IMR-90 (cell line): ENCODE measurements around the gene MAP7D1. TPM values are rescaled to one million over a fixed set of nuclear protein-coding genes. Genes with fewer than 3 reads are reported as not detected.

Experiments used
- ATAC-seq: fragments of 200-7000 bp; cut with Tn5 transposase; 2 replicates; pipeline ENCODE4 v1.9.1; 2020; ENCODE audit warnings: low read depth, mild to moderate bottlenecking, moderate library complexity
- BruUV-seq: library from RNA; stranded (reverse); fragments of 400-500 nt; replicated peaks from 2 replicates; lab custom pipeline; 2021; lab: Mats Ljungman, UMichigan
- CTCF ChIA-PET: fragments of 300-600 bp; formaldehyde crosslinking; extraction: SDS; loops from one replicate; lab custom pipeline; 2021; ENCODE audit warnings: antibody characterized with exemption; lab: Yijun Ruan, JAX
- POLR2A ChIA-PET: fragments of 300-600 bp; sonication (Branson Sonifier 250); formaldehyde crosslinking; loops from one replicate; lab custom pipeline; 2022; ENCODE audit warnings: antibody characterized with exemption; ENCODE audit not compliant: unreplicated experiment; lab: Charles Lee
- DNase-seq: peaks from one replicate; pipeline ENCODE4 v3.0.0; 2013
- H2AFZ ChIP-seq: replicated peaks from 2 replicates; pipeline ENCODE3; 2013; ENCODE audit warnings: low read length, mild to moderate bottlenecking; ENCODE audit not compliant: poor library complexity
- H2AK5ac ChIP-seq: 2 replicates; pipeline ENCODE4 v1.6.1; 2013; ENCODE audit warnings: low read depth, low read length, inconsistent platforms
- H2AK9ac ChIP-seq: replicated peaks from 2 replicates; pipeline ENCODE3; 2013; ENCODE audit warnings: mild to moderate bottlenecking, low read depth, low read length, moderate library complexity; ENCODE audit not compliant: poor library complexity
- H2BK120ac ChIP-seq: 2 replicates; pipeline ENCODE4 v1.6.1; 2013; ENCODE audit warnings: low read depth, low read length, inconsistent platforms
- H2BK15ac ChIP-seq: 3 replicates; pipeline ENCODE4 v1.6.1; 2013; ENCODE audit warnings: low read depth, low read length, inconsistent platforms
- H2BK20ac ChIP-seq: 2 replicates; pipeline ENCODE4 v1.6.1; 2013; ENCODE audit warnings: low read depth, mild to moderate bottlenecking, inconsistent platforms, low read length, moderate library complexity
- H2BK5ac ChIP-seq: 2 replicates; pipeline ENCODE4 v1.6.1; 2013; ENCODE audit warnings: mild to moderate bottlenecking, low read depth, low read length, inconsistent platforms; ENCODE audit not compliant: poor library complexity, severe bottlenecking
- H3K14ac ChIP-seq: replicated peaks from 2 replicates; pipeline ENCODE4 v1.6.1; 2013; ENCODE audit warnings: low read depth, low read length, inconsistent platforms
- H3K18ac ChIP-seq: 2 replicates; pipeline ENCODE4 v1.6.1; 2013; ENCODE audit warnings: low read depth, low read length, control low read depth
- H3K23ac ChIP-seq: 2 replicates; pipeline ENCODE4 v1.6.1; 2013; ENCODE audit warnings: low read depth, low read length, inconsistent platforms
- H3K27ac ChIP-seq: 2 replicates; pipeline ENCODE4 v1.5.1; 2013; ENCODE audit warnings: mild to moderate bottlenecking, control low read depth, low read length; ENCODE audit not compliant: insufficient read depth
- H3K27me3 ChIP-seq: 2 replicates; pipeline ENCODE4 v1.6.1; 2013; ENCODE audit warnings: low read length; ENCODE audit not compliant: control insufficient read depth, insufficient read depth
- H3K36me3 ChIP-seq: 2 replicates; pipeline ENCODE4 v1.6.1; 2013; ENCODE audit warnings: low read length, mixed read lengths; ENCODE audit not compliant: control insufficient read depth, insufficient read depth
- H3K4ac ChIP-seq: 2 replicates; pipeline ENCODE4 v1.6.1; 2013; ENCODE audit warnings: low read depth, low read length, inconsistent platforms
- H3K4me1 ChIP-seq: 2 replicates; pipeline ENCODE4 v1.6.1; 2013; ENCODE audit warnings: low read length, mixed read lengths; ENCODE audit not compliant: control insufficient read depth, insufficient read depth
- H3K4me2 ChIP-seq: 2 replicates; pipeline ENCODE4 v1.6.1; 2013; ENCODE audit warnings: low read depth, mild to moderate bottlenecking, control low read depth, low read length, moderate library complexity
- H3K4me3 ChIP-seq: 2 replicates; pipeline ENCODE4 v1.5.1; 2013; ENCODE audit warnings: low read depth, mild to moderate bottlenecking, control low read depth, low read length, moderate library complexity; ENCODE audit not compliant: insufficient read depth
- H3K56ac ChIP-seq: 2 replicates; pipeline ENCODE4 v1.6.1; 2013; ENCODE audit warnings: low read length, inconsistent platforms; ENCODE audit not compliant: insufficient read depth; ENCODE audit errors: extremely low read depth
- H3K79me1 ChIP-seq, 2 experiments: 2 replicates each; pipeline ENCODE4 v1.6.1; 2013; ENCODE audit warnings: low read length in 2 of 2, inconsistent platforms in 1 of 2, low read depth in 1 of 2
- H3K9ac ChIP-seq: 2 replicates; pipeline ENCODE4 v1.6.1; 2013; ENCODE audit warnings: low read depth, low read length, control low read depth
- H3K9me1 ChIP-seq: 2 replicates; pipeline ENCODE4 v1.6.1; 2013; ENCODE audit warnings: low read length, inconsistent platforms; ENCODE audit not compliant: insufficient read depth
- H3K9me3 ChIP-seq: 2 replicates; pipeline ENCODE4 v1.6.1; 2013; ENCODE audit warnings: low read length; ENCODE audit not compliant: control insufficient read depth, insufficient read depth
- H4K20me1 ChIP-seq: 2 replicates; pipeline ENCODE4 v1.6.1; 2013; ENCODE audit warnings: low read length, inconsistent platforms; ENCODE audit not compliant: insufficient read depth
- H4K5ac ChIP-seq: 2 replicates; pipeline ENCODE4 v1.6.1; 2013; ENCODE audit warnings: mild to moderate bottlenecking, low read depth, low read length, control low read depth
- H4K8ac ChIP-seq, 2 experiments: 2 replicates each; pipeline ENCODE4 v1.6.1; 2013; ENCODE audit warnings: low read depth in 2 of 2, low read length in 2 of 2, control low read depth in 1 of 2, inconsistent platforms in 1 of 2
- H4K91ac ChIP-seq: 2 replicates; pipeline ENCODE4 v1.6.1; 2013; ENCODE audit warnings: low read depth, low read length, inconsistent platforms; ENCODE audit not compliant: insufficient read depth
- BHLHE40 ChIP-seq: fragments of 150-350 bp; IDR thresholded peaks from 2 replicates; pipeline ENCODE4 v1.6.1; 2016; ENCODE audit warnings: mild to moderate bottlenecking, low read depth, low read length
- CEBPB ChIP-seq: IDR thresholded peaks from 2 replicates; pipeline ENCODE4 v1.6.1; 2012; ENCODE audit warnings: low read depth, low read length, improper control_type of control experiment
- CHD1 ChIP-seq: IDR thresholded peaks from 2 replicates; pipeline ENCODE4 v1.6.1; 2012; ENCODE audit warnings: low read depth, low read length, improper control_type of control experiment
- FOS ChIP-seq: fragments of 150-350 bp; IDR thresholded peaks from 2 replicates; pipeline ENCODE4 v1.6.1; 2016; ENCODE audit warnings: low read depth, low read length
- MAFK ChIP-seq: IDR thresholded peaks from 2 replicates; pipeline ENCODE4 v1.6.1; 2012; ENCODE audit warnings: low read depth, low read length, improper control_type of control experiment
- MAZ ChIP-seq: IDR thresholded peaks from 2 replicates; pipeline ENCODE4 v1.6.1; 2012; ENCODE audit warnings: low read depth, mild to moderate bottlenecking, low read length, improper control_type of control experiment, moderate library complexity, borderline replicate concordance
- MXI1 ChIP-seq: IDR thresholded peaks from 2 replicates; pipeline ENCODE4 v1.6.1; 2012; ENCODE audit warnings: low read depth, mild to moderate bottlenecking, low read length, moderate library complexity, borderline replicate concordance
- NFE2L2 ChIP-seq: fragments of 150-350 bp; IDR thresholded peaks from 2 replicates; pipeline ENCODE4 v1.6.1; 2016; ENCODE audit warnings: low read depth, mild to moderate bottlenecking, low read length
- POLR2A ChIP-seq: IDR thresholded peaks from 2 replicates; pipeline ENCODE4 v1.6.1; 2012; ENCODE audit warnings: mild to moderate bottlenecking, low read depth, low read length
- RAD21 ChIP-seq: IDR thresholded peaks from 2 replicates; pipeline ENCODE4 v1.6.1; 2012; ENCODE audit warnings: low read length, improper control_type of control experiment
- RCOR1 ChIP-seq: IDR thresholded peaks from 2 replicates; pipeline ENCODE4 v1.6.1; 2012; ENCODE audit warnings: mild to moderate bottlenecking, low read length, improper control_type of control experiment; ENCODE audit not compliant: insufficient replicate concordance
- RFX5 ChIP-seq: IDR thresholded peaks from 2 replicates; pipeline ENCODE4 v1.8.0; 2012; ENCODE audit warnings: low read depth, mild to moderate bottlenecking, low read length, moderate library complexity
- SMC3 ChIP-seq: fragments of 150-350 bp; IDR thresholded peaks from 2 replicates; pipeline ENCODE4 v1.6.1; 2016; ENCODE audit warnings: low read depth, mild to moderate bottlenecking, antibody characterized with exemption, low read length, moderate library complexity
- WGBS, 2 experiments: methylation state at CpG; one replicate each; pipeline versions ENCODE4 v1.1.5 to v1.1.7; 2013; ENCODE audit warnings: missing lambda C conversion rate in 2 of 2; ENCODE audit not compliant: insufficient read length in 1 of 2; ENCODE audit errors: extremely low coverage in 2 of 2; 5-methylcytosine and 5-hydroxymethylcytosine counted together
- dilution Hi-C: fragments of 300-500 bp; cut with HindIII; formaldehyde crosslinking; loops from one replicate; pipeline ENCODE4 v1.14.3; 2018; ENCODE audit warnings: low sequenced_read_pairs; ENCODE audit not compliant: unreplicated experiment
- in situ Hi-C: fragments of 300-500 bp; cut with MboI; formaldehyde crosslinking; loops from 3 replicates; pipeline ENCODE4 v1.14.3; 2019; ENCODE audit warnings: low sequenced_read_pairs, inconsistent platforms, mixed read lengths
- intact Hi-C: fragments of 100-400 bp; cut with micrococcal nuclease; formaldehyde crosslinking; loops from 2 replicates; pipeline ENCODE4 v1.10.0; 2022
- polyA plus RNA-seq, 3 experiments: library from polyadenylated mRNA; depleted of rRNA; stranded (reverse); fragments of >200 nt; gene quantifications; 2 replicates each; pipeline ENCODE4 v1.2.3, GENCODE V29; 2012; ENCODE audit warnings: low replicate concordance in 1 of 3
- total RNA-seq: library from RNA; depleted of rRNA; stranded (reverse); fragments of >200 nt; gene quantifications from 2 replicates; pipeline ENCODE4 v1.2.3, GENCODE V29; 2012
- TF ChIP-seq, protein P1 (sequence below): conservative IDR thresholded peaks from 2 replicates; pipeline ENCODE4 v1.5.1; 2012; ENCODE audit warnings: mild to moderate bottlenecking, low read depth, low read length, improper control_type of control experiment
- TF ChIP-seq, protein P2 (sequence below): fragments of 150-350 bp; IDR thresholded peaks from 2 replicates; pipeline ENCODE4 v1.6.1; 2017; ENCODE audit warnings: mild to moderate bottlenecking, antibody characterized with exemption, low read length, low read depth
- TF ChIP-seq, protein P3 (sequence below): fragments of 150-350 bp; IDR thresholded peaks from 2 replicates; pipeline ENCODE4 v1.6.1; 2016; ENCODE audit warnings: low read depth, mild to moderate bottlenecking, low read length, moderate library complexity, borderline replicate concordance

Gene MAP7D1
- total and polyA plus RNA-seq, 2 of the 4 experiments (the other 2 are of a cell fraction): 32.3 to 81.9 TPM

GRCh38 chr1:36133484-36133883 is 22.5 kb upstream of the MAP7D1 start:
- ChIA-PET CTCF (interaction anchor here (1.5 to 4.7 kb wide), 5 partner anchors 15 to 34 kb away, joined by 4 to 21 read pairs (median 11); partner anchors contain the start of gene TRAPPC3), POLR2A (no interaction called here)
- Histone ChIP-seq H4K5ac (no peak overlapping the region; the same call in 1 of the 2 replicates), H3K27ac (no peak overlapping the region), H3K9me1 (peaks cover 35% of the 10 kb centered on the region), H2AK9ac (no peak overlapping the region), H3K79me1 (peaks cover 7 to 30% of the 10 kb centered on the region in 2 experiments; a peak in 3 of 4 replicates), H2AK5ac (peak overlapping the region; percentile 21; the same call in 1 of the 2 replicates), H3K4ac (peak overlapping the region; percentile 49), H3K9me3 (no peaks in the 10 kb centered on the region), H3K4me1 (peaks cover 26% of the 10 kb centered on the region), H3K4me2 (no peak overlapping the region), H3K36me3 (peaks cover 14% of the 10 kb centered on the region), H2BK15ac (no peak overlapping the region), H4K20me1 (no peaks in the 10 kb centered on the region), H2BK20ac (0 out of 2 replicates have a peak overlapping the region, but pooled peaks have one; percentile 8), H3K56ac (no peak overlapping the region), H3K18ac (peak overlapping the region; percentile 32; the same call in 1 of the 2 replicates), H3K14ac (peak overlapping the region; percentile 58; the same call in 1 of the 2 replicates), H3K4me3 (no peak overlapping the region), H3K23ac (no peak overlapping the region), H4K91ac (peak overlapping the region; percentile 60; the same call in 1 of the 2 replicates), H2AFZ (peak overlapping the region; percentile 83), H2BK120ac (peak overlapping the region; percentile 41), H3K27me3 (no peaks in the 10 kb centered on the region), H2BK5ac (no peak overlapping the region), H4K8ac (peak overlapping the region; percentile 3 to 64; a peak in 1 of 4 replicates), H3K9ac (no peak overlapping the region)
- in situ Hi-C loops: no loop called here
- no CpG with 5 or more reads among the region's 3 CpGs for WGBS, 2 experiments
- peak; percentile 94 for DNase-seq
- dilution Hi-C loops: no loop called here
- ATAC-seq: peak; percentile 69
- no TSS peak for BruUV-seq
- TF ChIP-seq SMC3: no peak
- no peak for TF ChIP-seq RAD21
- no peak for TF ChIP-seq RCOR1
- TF ChIP-seq MAFK: no peak
- TF ChIP-seq, protein P1, sequence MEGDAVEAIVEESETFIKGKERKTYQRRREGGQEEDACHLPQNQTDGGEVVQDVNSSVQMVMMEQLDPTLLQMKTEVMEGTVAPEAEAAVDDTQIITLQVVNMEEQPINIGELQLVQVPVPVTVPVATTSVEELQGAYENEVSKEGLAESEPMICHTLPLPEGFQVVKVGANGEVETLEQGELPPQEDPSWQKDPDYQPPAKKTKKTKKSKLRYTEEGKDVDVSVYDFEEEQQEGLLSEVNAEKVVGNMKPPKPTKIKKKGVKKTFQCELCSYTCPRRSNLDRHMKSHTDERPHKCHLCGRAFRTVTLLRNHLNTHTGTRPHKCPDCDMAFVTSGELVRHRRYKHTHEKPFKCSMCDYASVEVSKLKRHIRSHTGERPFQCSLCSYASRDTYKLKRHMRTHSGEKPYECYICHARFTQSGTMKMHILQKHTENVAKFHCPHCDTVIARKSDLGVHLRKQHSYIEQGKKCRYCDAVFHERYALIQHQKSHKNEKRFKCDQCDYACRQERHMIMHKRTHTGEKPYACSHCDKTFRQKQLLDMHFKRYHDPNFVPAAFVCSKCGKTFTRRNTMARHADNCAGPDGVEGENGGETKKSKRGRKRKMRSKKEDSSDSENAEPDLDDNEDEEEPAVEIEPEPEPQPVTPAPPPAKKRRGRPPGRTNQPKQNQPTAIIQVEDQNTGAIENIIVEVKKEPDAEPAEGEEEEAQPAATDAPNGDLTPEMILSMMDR: no peak
- no peak for TF ChIP-seq CHD1
- peak; percentile 60 for TF ChIP-seq CEBPB
- TF ChIP-seq, protein P2, sequence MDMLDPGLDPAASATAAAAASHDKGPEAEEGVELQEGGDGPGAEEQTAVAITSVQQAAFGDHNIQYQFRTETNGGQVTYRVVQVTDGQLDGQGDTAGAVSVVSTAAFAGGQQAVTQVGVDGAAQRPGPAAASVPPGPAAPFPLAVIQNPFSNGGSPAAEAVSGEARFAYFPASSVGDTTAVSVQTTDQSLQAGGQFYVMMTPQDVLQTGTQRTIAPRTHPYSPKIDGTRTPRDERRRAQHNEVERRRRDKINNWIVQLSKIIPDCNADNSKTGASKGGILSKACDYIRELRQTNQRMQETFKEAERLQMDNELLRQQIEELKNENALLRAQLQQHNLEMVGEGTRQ: peak; percentile 91
- TF ChIP-seq NFE2L2: no peak
- peak; percentile 35; the same call in 1 of the 2 replicates for TF ChIP-seq BHLHE40
- TF ChIP-seq MXI1: peak; percentile 79; the same call in 1 of the 2 replicates
- TF ChIP-seq MAZ: peak; percentile 51; the same call in 1 of the 2 replicates
- no peak for TF ChIP-seq POLR2A
- TF ChIP-seq FOS: no peak
- no peak for TF ChIP-seq RFX5
- TF ChIP-seq, protein P3, sequence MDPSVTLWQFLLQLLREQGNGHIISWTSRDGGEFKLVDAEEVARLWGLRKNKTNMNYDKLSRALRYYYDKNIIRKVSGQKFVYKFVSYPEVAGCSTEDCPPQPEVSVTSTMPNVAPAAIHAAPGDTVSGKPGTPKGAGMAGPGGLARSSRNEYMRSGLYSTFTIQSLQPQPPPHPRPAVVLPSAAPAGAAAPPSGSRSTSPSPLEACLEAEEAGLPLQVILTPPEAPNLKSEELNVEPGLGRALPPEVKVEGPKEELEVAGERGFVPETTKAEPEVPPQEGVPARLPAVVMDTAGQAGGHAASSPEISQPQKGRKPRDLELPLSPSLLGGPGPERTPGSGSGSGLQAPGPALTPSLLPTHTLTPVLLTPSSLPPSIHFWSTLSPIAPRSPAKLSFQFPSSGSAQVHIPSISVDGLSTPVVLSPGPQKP: no peak
- intact Hi-C loops: no loop called here
